HG03565 (cell line): ENCODE measurements around the gene AMT.

Experiments
- ATAC-seq: cut with Tn5 transposase; IDR thresholded peaks from one replicate; pipeline ENCODE4 v1.9.1; 2021; ENCODE audit warnings: mild to moderate bottlenecking, moderate library complexity; ENCODE audit not compliant: unreplicated experiment

The AMT gene

DNA sequence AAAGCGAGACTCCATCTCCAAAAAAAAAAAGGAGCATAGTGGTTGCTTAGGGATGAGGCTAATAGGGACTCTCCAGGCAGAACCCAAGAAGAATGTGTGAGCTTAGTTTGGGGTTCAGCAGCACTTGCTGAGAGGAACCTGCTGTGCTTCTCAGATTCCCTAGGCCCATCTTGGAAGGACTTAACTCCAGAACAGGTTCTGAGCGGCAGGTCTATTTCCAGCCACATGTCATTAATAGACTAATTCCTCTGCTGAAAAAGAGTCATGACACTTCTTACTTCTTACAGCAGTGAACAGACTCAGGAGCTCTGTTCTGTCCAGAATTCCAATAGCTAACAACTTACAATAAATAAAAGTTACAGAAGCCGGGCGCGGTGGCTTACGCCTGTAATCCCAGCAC lies 33.0 kb downstream of the AMT start:
- no peak for ATAC-seq

DNA sequence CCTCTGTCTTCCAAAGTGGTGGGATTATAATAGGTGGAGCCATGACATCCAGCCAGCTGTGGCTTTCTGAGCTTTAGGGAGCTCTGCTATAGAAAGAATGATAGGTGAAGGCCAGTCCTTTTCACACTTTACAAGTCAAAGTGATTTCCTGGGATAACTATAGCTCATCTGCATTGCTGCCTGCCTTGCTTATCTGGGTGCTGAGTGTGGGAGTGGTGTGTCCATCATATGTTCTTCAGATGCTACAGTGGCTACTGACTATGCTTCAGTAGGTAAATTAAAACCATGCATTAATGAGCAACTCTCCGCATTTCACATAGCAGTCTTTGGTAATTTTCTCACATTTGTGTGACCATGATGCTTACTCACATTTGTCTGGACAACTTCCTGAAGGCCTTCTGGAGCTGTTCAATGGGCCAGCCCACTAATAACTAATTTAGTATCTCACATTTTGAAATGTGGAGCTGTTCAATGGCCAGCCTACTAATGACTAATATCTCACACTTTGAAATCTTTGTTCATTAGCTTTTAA lies 33.9 kb downstream of the AMT start:
- no peak for ATAC-seq

- ATAC-seq = no peak
Observed at GRCh38 chr3:49387721-49388120, 34.6 kb downstream of the AMT start.

- no peak for ATAC-seq
Observed at GRCh38 chr3:49386056-49386756, 36.1 kb downstream of the AMT start.

GRCh38 chr3:49385617-49386016 lies 36.7 kb downstream of the AMT start:
- ATAC-seq = no peak

- ATAC-seq = no peak
Observed at GRCh38 chr3:49383387-49383786, 38.9 kb downstream of the AMT start.

DNA sequence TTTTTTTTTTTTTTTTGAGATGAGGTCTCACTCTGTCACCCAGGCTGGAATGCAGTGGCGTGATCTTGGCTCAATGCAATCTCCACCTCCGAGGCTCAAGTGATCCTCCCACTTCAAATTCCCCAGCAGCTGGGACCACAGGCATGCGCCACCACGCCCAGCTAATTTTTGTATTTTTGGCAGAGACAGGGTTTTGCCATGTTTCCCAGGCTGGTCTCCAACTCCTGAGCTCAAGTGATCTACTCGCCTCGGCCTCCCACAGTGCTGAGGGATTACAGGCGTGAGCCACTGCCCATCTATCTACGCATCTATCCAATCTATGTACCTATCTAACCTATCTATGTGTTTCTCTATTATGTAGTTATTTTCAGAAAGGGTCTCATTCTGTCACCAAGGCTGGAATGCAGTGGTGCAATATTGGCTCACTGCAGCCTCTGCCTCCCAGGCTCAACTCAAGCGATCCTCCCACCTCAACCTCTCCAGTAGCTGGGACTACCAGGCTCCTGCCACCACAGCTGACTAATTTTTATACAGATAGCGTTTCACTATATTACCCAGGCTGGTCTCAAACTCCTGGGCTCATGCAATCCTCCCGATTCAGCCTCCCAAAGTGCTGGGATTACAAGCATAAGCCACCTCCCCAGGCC lies 43.9 kb downstream of the AMT start:
- ATAC-seq = no peak

GRCh38 chr3:49377483-49377882 lies 44.8 kb downstream of the AMT start:
- ATAC-seq = no peak

GRCh38 chr3:49371946-49372345 lies 50.3 kb downstream of the AMT start:
- no peak for ATAC-seq

GRCh38 chr3:49370585-49371290 lies 51.5 kb downstream of the AMT start:
- ATAC-seq = no peak
